ENCODE results near the gene OR2G2.

OR2G2 gene

DNA sequence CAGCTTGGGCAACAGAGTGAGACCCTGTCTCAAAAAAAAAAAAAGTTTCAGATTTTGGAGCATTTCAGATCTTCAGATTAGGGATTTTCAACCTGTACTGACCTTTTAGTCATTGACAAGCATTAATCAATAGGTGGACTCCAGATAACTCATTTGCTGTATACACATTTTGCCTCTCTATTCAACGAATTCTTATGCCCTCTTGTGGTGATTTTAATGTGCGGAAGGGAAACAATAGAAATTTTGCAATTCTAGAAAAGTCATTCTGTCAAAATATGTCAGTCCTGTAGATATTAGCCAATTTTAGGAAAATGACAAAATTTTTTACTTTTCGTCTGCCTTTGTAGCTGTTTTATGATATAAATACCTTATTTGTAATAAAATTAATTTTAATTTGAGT, 11.6 kb upstream of the OR2G2 start:
- TF ChIP-seq, protein P1, sequence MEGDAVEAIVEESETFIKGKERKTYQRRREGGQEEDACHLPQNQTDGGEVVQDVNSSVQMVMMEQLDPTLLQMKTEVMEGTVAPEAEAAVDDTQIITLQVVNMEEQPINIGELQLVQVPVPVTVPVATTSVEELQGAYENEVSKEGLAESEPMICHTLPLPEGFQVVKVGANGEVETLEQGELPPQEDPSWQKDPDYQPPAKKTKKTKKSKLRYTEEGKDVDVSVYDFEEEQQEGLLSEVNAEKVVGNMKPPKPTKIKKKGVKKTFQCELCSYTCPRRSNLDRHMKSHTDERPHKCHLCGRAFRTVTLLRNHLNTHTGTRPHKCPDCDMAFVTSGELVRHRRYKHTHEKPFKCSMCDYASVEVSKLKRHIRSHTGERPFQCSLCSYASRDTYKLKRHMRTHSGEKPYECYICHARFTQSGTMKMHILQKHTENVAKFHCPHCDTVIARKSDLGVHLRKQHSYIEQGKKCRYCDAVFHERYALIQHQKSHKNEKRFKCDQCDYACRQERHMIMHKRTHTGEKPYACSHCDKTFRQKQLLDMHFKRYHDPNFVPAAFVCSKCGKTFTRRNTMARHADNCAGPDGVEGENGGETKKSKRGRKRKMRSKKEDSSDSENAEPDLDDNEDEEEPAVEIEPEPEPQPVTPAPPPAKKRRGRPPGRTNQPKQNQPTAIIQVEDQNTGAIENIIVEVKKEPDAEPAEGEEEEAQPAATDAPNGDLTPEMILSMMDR (IDR thresholded peaks at IDR 0.05) = peak; percentile 70
- no peak for TF ChIP-seq ZFX (IDR thresholded peaks at IDR 0.05; ENCODE audit: borderline replicate concordance)
- no peak overlapping the region for H3K27ac ChIP-seq

DNA sequence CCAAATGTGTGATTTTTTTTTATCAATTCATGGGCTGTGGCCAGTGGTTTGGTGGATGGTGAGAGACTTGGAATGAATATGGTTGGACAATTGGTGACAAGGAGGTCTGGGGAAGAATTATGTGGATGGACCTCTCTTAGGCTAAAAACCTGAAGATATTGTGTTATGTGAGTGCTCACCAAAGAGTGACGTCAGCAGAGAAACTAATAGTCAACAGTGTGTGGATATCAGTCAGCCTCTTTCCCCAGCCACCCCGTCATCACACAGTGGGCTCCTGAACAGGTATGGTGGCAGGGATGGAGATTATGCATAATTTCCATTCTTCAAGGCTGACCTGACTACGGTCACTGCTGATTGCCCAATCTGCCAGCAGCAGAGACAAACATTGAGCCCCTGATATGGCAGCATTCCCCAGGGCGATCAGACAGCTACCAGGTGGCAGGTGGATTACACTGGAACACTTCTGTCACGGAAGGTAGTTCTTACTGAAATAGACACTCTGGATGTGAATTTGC, 9.2 kb upstream of the OR2G2 start:
- TF ChIP-seq, protein P1 (IDR thresholded peaks at IDR 0.05) = no peak
- no peak for TF ChIP-seq ZFX (IDR thresholded peaks at IDR 0.05; ENCODE audit: borderline replicate concordance)

DNA sequence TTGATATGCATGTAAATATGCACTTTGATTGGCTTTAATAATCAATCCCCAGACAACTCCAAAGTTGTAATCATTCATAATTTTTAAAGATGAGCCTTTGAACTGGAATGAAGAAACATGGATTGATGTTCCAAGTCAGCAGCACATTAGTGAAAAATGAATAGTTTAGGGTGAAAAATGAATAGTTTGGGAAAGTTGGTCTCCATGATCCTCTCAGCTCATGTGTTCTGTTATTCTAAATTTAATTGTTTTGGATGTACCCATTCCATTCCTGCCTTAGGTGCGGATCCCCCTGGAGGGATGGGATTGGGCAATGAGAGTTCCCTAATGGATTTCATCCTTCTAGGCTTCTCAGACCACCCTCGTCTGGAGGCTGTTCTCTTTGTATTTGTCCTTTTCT, 17.1 kb downstream of the OR2G2 start, which contains the start of gene OR2G3:
OR2G3 (plus strand) TSS at position 301 of the 400 bp plus-strand sequence; CDS start at position 301, 0 bp downstream.
- TF ChIP-seq, protein P1 (IDR thresholded peaks at IDR 0.05) = no peak
- TF ChIP-seq ZFX (IDR thresholded peaks at IDR 0.05; ENCODE audit: borderline replicate concordance) = no peak
- no peak within 1 kb of the TSS for H3K27ac ChIP-seq

More for the DNA sequence above, 9.2 kb upstream of the OR2G2 start:
- H3K27ac ChIP-seq = no peak overlapping the region

DNA sequence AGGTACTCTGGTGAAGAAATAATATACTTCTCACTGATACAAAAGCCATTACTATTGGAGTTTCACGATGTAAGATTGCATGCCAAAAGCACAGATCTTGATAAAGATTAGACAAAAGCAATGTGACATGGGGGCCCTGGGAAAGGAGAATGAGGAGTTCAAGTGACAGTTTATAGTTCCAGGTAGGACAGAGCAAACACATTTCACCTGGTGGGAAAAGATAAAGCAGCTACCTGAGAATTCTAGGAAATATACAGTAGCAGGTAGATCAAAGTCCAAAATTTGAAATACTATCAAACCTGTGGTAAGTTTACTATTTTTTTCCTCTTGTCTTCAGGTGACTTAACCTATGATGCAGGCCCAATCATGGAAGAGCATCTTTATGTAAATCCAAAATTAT, 25.2 kb downstream of the OR2G2 start:
- H3K27ac ChIP-seq = no peak overlapping the region
- TF ChIP-seq ZFX (IDR thresholded peaks at IDR 0.05; ENCODE audit: borderline replicate concordance) = no peak
- TF ChIP-seq, protein P1 (IDR thresholded peaks at IDR 0.05) = no peak

DNA sequence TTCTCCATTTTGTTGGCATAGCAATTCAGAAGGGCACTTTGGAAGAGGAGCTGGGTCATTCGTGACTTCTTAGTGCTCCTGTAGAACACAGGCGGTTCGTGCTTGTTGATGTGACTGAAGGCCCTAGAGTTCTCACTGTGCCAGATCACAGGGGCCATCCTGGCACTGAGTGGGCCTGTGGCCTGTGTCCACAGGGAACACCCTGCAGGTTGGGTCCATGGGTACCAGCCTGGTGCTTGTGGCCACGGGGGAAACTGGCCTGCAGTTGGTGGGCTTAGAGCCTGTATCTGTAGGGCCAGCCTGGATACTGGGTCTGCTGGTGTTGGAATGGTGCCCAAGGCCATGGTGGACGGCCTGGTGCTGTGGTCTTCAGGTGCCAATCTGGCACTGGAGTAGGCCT, 26.5 kb downstream of the OR2G2 start:
- TF ChIP-seq ZFX (IDR thresholded peaks at IDR 0.05; ENCODE audit: borderline replicate concordance) = no peak
- TF ChIP-seq, protein P1 (IDR thresholded peaks at IDR 0.05) = no peak
- no peak overlapping the region for H3K27ac ChIP-seq

DNA sequence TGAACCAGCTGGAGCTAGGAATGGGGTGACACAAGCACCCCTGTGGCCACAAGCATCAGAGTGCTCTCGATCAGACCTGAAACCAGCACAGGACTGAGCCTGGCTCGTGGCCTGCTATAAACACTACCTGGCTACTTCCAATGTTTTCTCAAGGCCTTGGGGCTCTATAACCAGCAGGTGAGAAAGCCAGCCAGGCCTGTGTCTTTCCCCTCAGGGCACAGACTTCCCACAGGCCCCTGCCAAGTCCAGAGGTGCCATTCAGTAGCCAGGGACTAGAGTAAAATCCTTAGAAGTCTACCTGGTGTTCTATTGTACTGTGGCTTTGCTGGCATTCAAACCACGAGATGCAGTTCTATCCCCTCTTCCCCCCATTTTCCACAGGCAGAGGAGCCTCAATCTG, 39.8 kb downstream of the OR2G2 start:
- no peak for TF ChIP-seq ZFX (IDR thresholded peaks at IDR 0.05; ENCODE audit: borderline replicate concordance)
- TF ChIP-seq, protein P1 (IDR thresholded peaks at IDR 0.05) = no peak
- no peak overlapping the region for H3K27ac ChIP-seq

DNA sequence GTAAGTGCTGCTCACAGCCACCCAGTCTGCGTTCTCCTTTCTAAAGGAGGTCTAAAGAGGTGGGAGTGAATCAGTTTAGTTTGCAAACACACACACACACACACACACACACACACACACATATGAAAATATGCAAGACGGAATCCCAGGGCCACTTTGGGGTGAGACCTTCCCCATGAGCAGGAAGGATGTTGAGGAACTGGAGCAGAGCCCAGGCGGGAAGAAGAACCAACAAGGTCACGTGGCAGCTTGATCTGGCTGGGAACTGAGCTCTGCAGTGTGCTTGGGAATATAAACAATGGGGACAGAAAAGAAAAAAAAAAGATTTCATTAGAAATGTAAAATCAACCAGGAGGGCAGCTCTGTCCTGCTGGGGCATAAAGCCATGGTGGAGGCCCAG, 49.9 kb downstream of the OR2G2 start:
- H3K27ac ChIP-seq = no peak overlapping the region
- no peak for TF ChIP-seq ZFX (IDR thresholded peaks at IDR 0.05; ENCODE audit: borderline replicate concordance)
- TF ChIP-seq, protein P1 (IDR thresholded peaks at IDR 0.05) = no peak
